GM12801 (cell line): ENCODE measurements around the gene SCUBE1.

Experiments used
- CTCF ChIP-seq: IDR thresholded peaks from one replicate; pipeline ENCODE4 v1.5.1; 2011; ENCODE audit warnings: control low read depth; ENCODE audit not compliant: insufficient read length; ENCODE audit errors: extremely low read depth

SCUBE1 gene

GRCh38 chr22:43320943-43321900 lies 21.9 kb downstream of the SCUBE1 start:
- TF ChIP-seq CTCF: no peak

- TF ChIP-seq CTCF: no peak
Observed at GRCh38 chr22:43319661-43320486, 23.3 kb downstream of the SCUBE1 start.

- TF ChIP-seq CTCF: no peak
Observed at GRCh38 chr22:43317239-43317638, 25.9 kb downstream of the SCUBE1 start.

- no peak for TF ChIP-seq CTCF
Observed at GRCh38 chr22:43315687-43316217, 27.4 kb downstream of the SCUBE1 start.

- no peak for TF ChIP-seq CTCF
Observed at GRCh38 chr22:43314611-43315010, 28.6 kb downstream of the SCUBE1 start.

GRCh38 chr22:43313890-43314474 lies 29.2 kb downstream of the SCUBE1 start:
- no peak for TF ChIP-seq CTCF

- TF ChIP-seq CTCF: no peak
Observed at GRCh38 chr22:43313244-43313889, 29.8 kb downstream of the SCUBE1 start.
